HUDEP-2 (cell line): ENCODE data around the gene SKA1.

Source experiments
- DNase-seq, 76 experiments: peaks; one replicate each; lab custom pipeline; 2025; ENCODE audit not compliant: unreplicated experiment in 76 of 76; lab: John Stamatoyannopoulos, UW

SKA1 gene, protein sequence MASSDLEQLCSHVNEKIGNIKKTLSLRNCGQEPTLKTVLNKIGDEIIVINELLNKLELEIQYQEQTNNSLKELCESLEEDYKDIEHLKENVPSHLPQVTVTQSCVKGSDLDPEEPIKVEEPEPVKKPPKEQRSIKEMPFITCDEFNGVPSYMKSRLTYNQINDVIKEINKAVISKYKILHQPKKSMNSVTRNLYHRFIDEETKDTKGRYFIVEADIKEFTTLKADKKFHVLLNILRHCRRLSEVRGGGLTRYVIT

GRCh38 chr18:50374753-50375391 lies at the start of gene SKA1:
TSS of gene SKA1 (plus strand) at chr18:50375046. CDS start at chr18:50375831, 785 bp downstream.
- DNase-seq, result peak; percentile 31 to 99 (median 92)

- no peak for DNase-seq
Observed at GRCh38 chr18:50327983-50328382, 46.9 kb upstream of the SKA1 start.

- DNase-seq, result no peak
Observed at GRCh38 chr18:50330176-50330575, 44.7 kb upstream of the SKA1 start.

DNA sequence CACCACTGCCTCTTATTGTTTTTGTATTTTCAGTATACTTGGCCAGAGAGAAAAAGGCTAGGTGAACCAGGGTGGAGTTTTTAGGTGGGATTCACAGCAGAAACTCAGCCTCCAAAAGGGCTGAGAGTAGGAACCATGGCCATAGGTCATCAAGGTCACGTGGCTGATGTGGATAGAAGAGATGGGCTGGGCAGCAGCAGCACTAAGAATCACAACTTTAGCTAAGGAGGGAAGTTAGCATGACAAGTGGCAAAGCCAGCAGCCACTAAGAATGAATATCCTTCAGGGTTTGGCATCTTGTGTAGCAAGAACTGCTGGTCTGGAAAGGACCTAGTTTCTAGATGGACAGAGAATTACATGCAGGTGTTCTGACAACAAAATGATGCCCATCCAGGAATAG lies 43.2 kb upstream of the SKA1 start:
- no peak for DNase-seq

GRCh38 chr18:50334546-50335152 lies 40.2 kb upstream of the SKA1 start:
- DNase-seq, result no peak

- no peak for DNase-seq
Observed at GRCh38 chr18:50338122-50338521, 36.7 kb upstream of the SKA1 start.

- no peak for DNase-seq
Observed at GRCh38 chr18:50338715-50339114, 36.1 kb upstream of the SKA1 start.

- DNase-seq, result no peak
Observed at GRCh38 chr18:50340078-50340477, 34.8 kb upstream of the SKA1 start.

GRCh38 chr18:50341443-50341842 lies 33.4 kb upstream of the SKA1 start:
- no peak for DNase-seq

- DNase-seq, result no peak
Observed at GRCh38 chr18:50350699-50351098, 24.1 kb upstream of the SKA1 start.

GRCh38 chr18:50356036-50356945 lies 18.6 kb upstream of the SKA1 start:
- DNase-seq, result peak in 19 of 76 experiments; percentile 0 to 65 (median 34)

- peak in 5 of 76 experiments; percentile 9 to 53 (median 25) for DNase-seq
Observed at GRCh38 chr18:50358844-50359243, 16.0 kb upstream of the SKA1 start.

- DNase-seq, result no peak
Observed at GRCh38 chr18:50359806-50360205, 15.0 kb upstream of the SKA1 start.

- no peak for DNase-seq
Observed at GRCh38 chr18:50360611-50361010, 14.2 kb upstream of the SKA1 start.

GRCh38 chr18:50369672-50370071 lies 5.2 kb upstream of the SKA1 start:
- no peak for DNase-seq

DNA sequence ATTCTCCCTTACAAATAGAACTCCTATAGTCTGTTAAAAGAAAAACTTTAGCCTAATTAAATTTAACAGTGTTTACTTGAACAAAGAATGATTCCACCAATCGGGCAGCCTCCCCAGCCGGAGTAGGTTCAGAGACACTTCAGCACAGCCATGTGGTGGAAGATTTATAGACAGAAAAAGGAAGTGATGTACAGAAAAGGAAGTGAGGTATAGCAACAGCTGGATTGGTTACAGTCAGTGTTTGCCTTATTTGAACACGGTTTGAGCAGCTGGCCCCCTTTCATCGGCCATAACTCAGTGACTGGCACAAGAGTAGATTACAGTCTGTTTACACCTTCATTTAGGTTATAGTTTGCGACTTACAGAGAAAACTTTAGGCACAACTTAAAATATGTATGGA lies 2.1 kb upstream of the SKA1 start:
- DNase-seq, result no peak

GRCh38 chr18:50373561-50374219 lies 1.2 kb upstream of the SKA1 start:
- DNase-seq, result peak in 11 of 76 experiments; percentile 8 to 45 (median 29)

DNA sequence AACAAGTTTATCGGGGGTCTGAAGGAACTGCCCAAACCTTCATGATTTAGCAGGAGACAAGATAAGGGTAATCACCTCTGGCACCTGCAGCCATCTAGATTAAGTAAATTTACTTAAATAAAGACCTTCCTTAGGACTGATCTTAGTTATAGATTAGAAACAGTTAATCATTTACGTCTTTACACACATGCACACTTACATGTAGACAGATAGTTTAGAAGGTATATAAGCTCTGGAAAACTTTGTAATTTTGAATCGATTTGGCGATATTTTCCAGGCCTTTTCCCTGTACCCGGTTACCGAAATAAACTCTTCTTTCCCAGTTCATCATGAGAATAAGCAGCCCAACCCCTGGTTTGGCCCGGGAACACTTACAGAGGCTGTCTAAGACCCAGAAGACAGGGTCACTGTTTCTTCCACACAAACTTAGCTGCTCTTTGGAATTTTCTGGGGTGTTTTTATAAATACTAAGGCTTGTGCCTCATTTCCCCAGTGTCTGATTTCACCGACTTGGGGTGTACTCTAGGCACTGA lies 560 bp upstream of the SKA1 start:
- no peak for DNase-seq

DNA sequence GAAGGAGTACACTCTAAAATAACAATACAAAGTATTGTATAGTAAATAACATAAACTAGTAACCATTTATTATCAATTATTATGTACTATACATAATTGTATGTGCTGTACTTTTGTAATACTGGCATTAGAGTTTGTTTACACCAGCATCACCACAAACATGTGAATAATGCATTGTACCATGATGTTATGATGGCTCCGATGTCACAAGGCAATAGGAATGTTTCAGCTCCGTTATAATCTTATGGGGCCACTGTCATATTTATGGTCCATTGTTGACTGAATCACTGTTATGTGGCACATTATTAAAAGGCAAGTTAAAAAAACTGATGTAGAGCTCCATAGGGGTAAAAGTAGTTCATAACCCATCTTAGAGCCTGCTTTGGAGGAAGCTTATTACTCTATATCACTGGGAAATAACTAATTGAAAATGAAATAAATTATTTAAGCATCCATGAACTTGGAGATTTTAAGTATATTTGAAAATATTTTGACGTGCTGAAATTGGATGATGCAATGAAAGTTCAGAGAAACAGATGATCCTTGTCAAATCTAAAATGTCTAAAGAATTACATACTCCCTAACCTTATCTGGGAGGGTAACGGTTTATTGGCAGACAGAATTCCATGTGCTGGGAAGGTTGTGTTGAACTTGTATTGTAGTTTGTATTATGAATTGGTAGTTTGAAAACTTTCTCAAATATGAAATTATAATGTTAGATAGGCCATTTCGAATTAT lies 2.4 kb downstream of the SKA1 start:
- no peak for DNase-seq

DNA sequence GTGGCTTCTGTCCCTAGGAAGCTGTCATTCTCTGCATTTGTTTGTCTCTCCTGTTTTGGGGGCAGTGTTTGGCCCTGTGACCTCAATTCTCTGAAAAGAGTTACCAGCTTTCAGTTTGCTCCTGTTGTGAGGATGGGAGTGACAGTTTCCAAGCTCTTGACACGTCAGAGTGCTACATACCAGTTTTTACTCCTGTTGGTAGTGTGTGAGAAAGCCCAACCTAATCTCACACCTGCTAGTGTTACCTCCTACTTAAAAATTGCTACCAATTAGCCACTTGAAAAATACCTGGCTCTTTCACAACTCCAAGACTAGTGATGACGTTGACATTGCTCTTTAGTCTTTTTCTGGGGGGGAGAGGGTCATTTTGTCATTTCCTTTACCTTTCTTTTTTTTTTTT lies 14.1 kb downstream of the SKA1 start:
- DNase-seq, result no peak
